GM23338 (cell line): ENCODE data around the gene LIG4.

ENCODE experiments used
- CREB1 ChIP-seq: fragments of 250-450 bp; sonication (Bioruptor Pico); IDR thresholded peaks from 2 replicates; pipeline ENCODE4 v1.5.0; 2020; ENCODE audit warnings: low read depth, mild to moderate bottlenecking, moderate library complexity
- EZH2 ChIP-seq: fragments of 200-600 bp; sonication (generic); IDR thresholded peaks from one replicate; pipeline ENCODE4 v1.8.0; 2017; ENCODE audit warnings: antibody characterized with exemption, mild to moderate bottlenecking, low read depth; ENCODE audit not compliant: unreplicated experiment
- EZH2phosphoT487 ChIP-seq: fragments of 200-600 bp; sonication (generic); IDR thresholded peaks from one replicate; pipeline ENCODE4 v1.8.1; 2018; ENCODE audit warnings: antibody characterized with exemption; ENCODE audit not compliant: unreplicated experiment
- JUNB ChIP-seq: IDR thresholded peaks from one replicate; pipeline ENCODE4 v1.6.1; 2016; ENCODE audit warnings: antibody characterized with exemption; ENCODE audit not compliant: unreplicated experiment
- POLR2AphosphoS5 ChIP-seq: IDR thresholded peaks from 2 replicates; pipeline ENCODE4 v1.6.1; 2016; ENCODE audit warnings: antibody characterized with exemption, low read depth
- ZNF114 ChIP-seq: fragments of 250-450 bp; sonication (Bioruptor Pico); IDR thresholded peaks from 2 replicates; pipeline ENCODE4 v1.5.0; 2020; ENCODE audit warnings: mild to moderate bottlenecking, moderate library complexity
- TF ChIP-seq, protein P1 (sequence below): IDR thresholded peaks from 2 replicates; pipeline ENCODE4 v1.6.1; 2016; ENCODE audit warnings: antibody characterized with exemption
- TF ChIP-seq, protein P2 (sequence below), 2 experiments: fragments of 200-600 bp in 1 of 2; sonication (generic) in 1 of 2; conservative IDR thresholded peaks; 2 replicates each; pipeline versions ENCODE4 v1.5.1 to v1.6.1; 2016 to 2017; ENCODE audit warnings: antibody characterized with exemption in 2 of 2, low read depth in 2 of 2, mild to moderate bottlenecking in 2 of 2, moderate library complexity in 1 of 2
- TF ChIP-seq, protein P3 (sequence below): IDR thresholded peaks from one replicate; pipeline ENCODE4 v1.6.1; 2018; ENCODE audit warnings: antibody characterized with exemption; ENCODE audit not compliant: unreplicated experiment

DNA sequence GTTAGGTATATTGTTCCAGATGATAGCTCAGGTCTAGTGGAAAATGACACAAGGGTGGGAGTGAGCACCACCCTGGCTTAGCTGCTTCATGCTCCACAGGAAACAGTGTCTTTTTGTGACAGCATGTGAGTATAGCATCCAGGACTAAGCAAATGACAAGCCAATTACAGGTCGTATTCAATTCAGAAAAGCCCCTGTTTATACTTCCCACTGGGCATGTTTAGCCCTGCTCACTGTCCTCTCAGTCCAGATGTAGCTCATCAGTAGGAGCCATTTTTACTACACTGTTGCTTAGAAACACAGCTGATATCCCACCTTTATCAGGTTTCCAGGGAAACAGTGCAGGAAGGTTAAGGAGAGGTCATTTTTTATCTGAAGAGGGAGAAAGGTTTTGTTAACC is 10.8 kb upstream of the LIG4 start:
- TF ChIP-seq, protein P1, sequence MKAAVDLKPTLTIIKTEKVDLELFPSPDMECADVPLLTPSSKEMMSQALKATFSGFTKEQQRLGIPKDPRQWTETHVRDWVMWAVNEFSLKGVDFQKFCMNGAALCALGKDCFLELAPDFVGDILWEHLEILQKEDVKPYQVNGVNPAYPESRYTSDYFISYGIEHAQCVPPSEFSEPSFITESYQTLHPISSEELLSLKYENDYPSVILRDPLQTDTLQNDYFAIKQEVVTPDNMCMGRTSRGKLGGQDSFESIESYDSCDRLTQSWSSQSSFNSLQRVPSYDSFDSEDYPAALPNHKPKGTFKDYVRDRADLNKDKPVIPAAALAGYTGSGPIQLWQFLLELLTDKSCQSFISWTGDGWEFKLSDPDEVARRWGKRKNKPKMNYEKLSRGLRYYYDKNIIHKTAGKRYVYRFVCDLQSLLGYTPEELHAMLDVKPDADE, result no peak
- TF ChIP-seq, protein P2, sequence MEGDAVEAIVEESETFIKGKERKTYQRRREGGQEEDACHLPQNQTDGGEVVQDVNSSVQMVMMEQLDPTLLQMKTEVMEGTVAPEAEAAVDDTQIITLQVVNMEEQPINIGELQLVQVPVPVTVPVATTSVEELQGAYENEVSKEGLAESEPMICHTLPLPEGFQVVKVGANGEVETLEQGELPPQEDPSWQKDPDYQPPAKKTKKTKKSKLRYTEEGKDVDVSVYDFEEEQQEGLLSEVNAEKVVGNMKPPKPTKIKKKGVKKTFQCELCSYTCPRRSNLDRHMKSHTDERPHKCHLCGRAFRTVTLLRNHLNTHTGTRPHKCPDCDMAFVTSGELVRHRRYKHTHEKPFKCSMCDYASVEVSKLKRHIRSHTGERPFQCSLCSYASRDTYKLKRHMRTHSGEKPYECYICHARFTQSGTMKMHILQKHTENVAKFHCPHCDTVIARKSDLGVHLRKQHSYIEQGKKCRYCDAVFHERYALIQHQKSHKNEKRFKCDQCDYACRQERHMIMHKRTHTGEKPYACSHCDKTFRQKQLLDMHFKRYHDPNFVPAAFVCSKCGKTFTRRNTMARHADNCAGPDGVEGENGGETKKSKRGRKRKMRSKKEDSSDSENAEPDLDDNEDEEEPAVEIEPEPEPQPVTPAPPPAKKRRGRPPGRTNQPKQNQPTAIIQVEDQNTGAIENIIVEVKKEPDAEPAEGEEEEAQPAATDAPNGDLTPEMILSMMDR (conservative IDR thresholded peaks at IDR 0.05; ENCODE audit: low read depth in 2 of 2), result no peak
- TF ChIP-seq EZH2 (no peak), EZH2phosphoT487 (no peak), JUNB (no peak), POLR2AphosphoS5 (no peak), ZNF114 (no peak), CREB1 (no peak)
- TF ChIP-seq, protein P3, sequence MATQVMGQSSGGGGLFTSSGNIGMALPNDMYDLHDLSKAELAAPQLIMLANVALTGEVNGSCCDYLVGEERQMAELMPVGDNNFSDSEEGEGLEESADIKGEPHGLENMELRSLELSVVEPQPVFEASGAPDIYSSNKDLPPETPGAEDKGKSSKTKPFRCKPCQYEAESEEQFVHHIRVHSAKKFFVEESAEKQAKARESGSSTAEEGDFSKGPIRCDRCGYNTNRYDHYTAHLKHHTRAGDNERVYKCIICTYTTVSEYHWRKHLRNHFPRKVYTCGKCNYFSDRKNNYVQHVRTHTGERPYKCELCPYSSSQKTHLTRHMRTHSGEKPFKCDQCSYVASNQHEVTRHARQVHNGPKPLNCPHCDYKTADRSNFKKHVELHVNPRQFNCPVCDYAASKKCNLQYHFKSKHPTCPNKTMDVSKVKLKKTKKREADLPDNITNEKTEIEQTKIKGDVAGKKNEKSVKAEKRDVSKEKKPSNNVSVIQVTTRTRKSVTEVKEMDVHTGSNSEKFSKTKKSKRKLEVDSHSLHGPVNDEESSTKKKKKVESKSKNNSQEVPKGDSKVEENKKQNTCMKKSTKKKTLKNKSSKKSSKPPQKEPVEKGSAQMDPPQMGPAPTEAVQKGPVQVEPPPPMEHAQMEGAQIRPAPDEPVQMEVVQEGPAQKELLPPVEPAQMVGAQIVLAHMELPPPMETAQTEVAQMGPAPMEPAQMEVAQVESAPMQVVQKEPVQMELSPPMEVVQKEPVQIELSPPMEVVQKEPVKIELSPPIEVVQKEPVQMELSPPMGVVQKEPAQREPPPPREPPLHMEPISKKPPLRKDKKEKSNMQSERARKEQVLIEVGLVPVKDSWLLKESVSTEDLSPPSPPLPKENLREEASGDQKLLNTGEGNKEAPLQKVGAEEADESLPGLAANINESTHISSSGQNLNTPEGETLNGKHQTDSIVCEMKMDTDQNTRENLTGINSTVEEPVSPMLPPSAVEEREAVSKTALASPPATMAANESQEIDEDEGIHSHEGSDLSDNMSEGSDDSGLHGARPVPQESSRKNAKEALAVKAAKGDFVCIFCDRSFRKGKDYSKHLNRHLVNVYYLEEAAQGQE, result no peak
